Upper lobe of left lung (tissue), 4 donors: ENCODE data around the gene RSRC1.

Experiments used
- EP300 ChIP-seq, 4 donors: sonication (generic); formaldehyde crosslinking; IDR thresholded peaks; one replicate each; pipeline ENCODE4 v1.5.1; 2017; ENCODE audit warnings: antibody characterized with exemption in 4 of 4, control low read depth in 2 of 4
- POLR2A ChIP-seq, 4 donors: fragments of 450-650 bp; IDR thresholded peaks; one replicate each; pipeline ENCODE4 v1.5.1; 2016 to 2017; ENCODE audit warnings: antibody characterized with exemption in 4 of 4, mild to moderate bottlenecking in 2 of 4
- POLR2AphosphoS5 ChIP-seq, 2 donors: sonication (generic); formaldehyde crosslinking; IDR thresholded peaks; one replicate each; pipeline ENCODE4 v1.5.1; 2017; ENCODE audit warnings: antibody characterized with exemption in 2 of 2
- TF ChIP-seq, protein P1 (sequence below), 6 experiments: fragments of 450-650 bp in 4 of 6; fragments of 200-600 bp in 2 of 6; sonication (generic) in 2 of 6; IDR thresholded peaks; one replicate each; pipeline ENCODE4 v1.5.1; 2016 to 2019; ENCODE audit warnings: antibody characterized with exemption in 6 of 6

DNA sequence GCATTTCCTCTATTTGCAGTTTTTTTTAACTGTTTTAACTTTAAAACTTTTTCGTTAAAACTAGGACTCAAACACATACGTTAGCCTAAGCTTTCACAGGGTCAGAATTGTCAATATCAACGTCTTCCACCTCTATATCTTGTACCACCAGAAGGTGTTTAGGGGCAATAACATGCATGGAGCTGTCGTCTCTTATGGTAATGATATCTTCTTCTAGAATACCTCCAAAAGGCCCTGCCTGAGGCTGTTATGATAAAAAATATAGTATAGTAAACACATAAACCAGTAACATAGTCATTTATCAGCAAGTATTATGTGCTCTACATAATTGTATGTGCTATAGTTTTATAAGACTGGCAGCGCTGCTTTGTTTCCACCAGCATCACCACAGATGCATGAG, 384.8 kb downstream of the RSRC1 start:
- TF ChIP-seq POLR2AphosphoS5 (IDR thresholded peaks at IDR 0.05) (no peak), POLR2A (IDR thresholded peaks at IDR 0.05) (no peak), EP300 (IDR thresholded peaks at IDR 0.05) (no peak)
- TF ChIP-seq, protein P1, sequence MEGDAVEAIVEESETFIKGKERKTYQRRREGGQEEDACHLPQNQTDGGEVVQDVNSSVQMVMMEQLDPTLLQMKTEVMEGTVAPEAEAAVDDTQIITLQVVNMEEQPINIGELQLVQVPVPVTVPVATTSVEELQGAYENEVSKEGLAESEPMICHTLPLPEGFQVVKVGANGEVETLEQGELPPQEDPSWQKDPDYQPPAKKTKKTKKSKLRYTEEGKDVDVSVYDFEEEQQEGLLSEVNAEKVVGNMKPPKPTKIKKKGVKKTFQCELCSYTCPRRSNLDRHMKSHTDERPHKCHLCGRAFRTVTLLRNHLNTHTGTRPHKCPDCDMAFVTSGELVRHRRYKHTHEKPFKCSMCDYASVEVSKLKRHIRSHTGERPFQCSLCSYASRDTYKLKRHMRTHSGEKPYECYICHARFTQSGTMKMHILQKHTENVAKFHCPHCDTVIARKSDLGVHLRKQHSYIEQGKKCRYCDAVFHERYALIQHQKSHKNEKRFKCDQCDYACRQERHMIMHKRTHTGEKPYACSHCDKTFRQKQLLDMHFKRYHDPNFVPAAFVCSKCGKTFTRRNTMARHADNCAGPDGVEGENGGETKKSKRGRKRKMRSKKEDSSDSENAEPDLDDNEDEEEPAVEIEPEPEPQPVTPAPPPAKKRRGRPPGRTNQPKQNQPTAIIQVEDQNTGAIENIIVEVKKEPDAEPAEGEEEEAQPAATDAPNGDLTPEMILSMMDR (IDR thresholded peaks at IDR 0.05), result no peak
